GM21786 (cell line): ENCODE measurements around the gene EEIG2.

Experiments used
- ATAC-seq: cut with Tn5 transposase; IDR thresholded peaks from one replicate; pipeline ENCODE4 v1.9.1; 2021; ENCODE audit not compliant: unreplicated experiment

Gene EEIG2

DNA sequence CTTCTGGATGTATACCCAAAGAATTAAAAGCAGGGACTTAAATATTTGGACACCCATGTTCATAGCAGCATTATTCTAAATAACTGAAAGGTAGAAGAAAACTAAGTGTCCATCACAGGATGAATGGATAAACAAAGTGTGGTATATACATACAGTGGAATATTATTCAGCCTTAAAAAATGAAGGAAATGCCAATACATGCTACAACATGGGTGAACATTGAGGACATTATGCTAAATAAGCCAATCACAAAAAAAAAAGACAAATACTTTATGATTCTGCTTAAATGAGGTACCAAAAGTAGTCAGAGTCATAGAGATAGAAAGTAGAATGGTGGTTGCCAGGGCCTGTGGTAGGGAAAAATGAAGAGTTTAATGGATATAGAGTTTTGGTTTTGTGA, 14.1 kb downstream of the EEIG2 start:
- ATAC-seq, result no peak

GRCh38 chr1:108575375-108575774, 15.5 kb downstream of the EEIG2 start:
- ATAC-seq, result no peak

DNA sequence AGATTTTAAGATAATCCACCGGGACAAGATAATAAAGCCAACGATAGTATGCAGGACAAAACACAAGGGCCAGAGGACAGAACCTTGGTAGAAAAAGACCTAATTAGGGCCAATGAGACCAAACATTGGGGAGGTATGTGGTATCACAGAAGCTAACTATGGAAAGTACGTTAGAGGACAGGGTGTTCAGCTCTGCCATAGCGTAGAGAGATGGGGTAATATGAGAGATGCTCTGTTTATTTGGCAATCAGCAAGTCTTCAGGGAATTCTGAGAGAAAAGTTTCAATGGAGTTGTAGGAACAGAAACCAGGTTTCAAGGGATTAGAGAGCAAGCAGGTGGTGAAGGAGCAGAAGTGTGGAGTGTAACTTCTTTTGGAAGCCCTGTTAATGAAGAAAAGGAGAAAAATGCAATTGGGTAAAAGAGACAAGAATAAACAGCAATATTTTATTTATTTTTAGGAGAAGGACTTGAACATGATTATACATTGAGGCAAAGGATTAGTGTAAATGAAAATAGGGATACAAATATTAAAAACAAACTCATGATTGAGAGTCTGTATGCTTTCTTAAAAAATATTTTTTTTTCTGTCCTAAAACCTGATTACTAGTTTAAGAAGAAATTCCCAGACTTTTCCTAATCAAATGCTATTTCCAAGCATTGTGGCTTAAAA, 24.0 kb downstream of the EEIG2 start:
- ATAC-seq, result no peak

DNA sequence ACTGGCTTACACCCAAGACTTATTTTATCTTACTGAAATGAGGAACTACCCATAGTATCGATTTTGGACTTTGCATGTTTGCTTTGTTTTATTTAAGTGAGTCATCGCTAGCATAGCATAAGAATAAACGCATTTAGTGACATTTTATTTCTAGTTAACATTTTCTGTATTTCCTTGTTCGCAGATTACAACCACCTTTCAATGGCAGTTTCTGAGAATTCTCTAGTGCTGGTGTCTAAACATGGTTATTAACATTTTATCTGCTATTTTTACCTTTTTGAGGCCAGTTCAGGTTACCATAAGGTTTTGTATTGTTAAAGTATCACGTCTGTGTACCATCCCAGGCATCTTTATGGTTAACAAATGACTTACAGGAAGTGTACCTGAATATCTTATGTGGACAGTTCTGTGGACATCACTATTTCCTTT, 24.5 kb downstream of the EEIG2 start:
- no peak for ATAC-seq

- ATAC-seq, result no peak
These were observed 25.4 kb downstream of the EEIG2 start for GRCh38 chr1:108585313-108585712.

DNA sequence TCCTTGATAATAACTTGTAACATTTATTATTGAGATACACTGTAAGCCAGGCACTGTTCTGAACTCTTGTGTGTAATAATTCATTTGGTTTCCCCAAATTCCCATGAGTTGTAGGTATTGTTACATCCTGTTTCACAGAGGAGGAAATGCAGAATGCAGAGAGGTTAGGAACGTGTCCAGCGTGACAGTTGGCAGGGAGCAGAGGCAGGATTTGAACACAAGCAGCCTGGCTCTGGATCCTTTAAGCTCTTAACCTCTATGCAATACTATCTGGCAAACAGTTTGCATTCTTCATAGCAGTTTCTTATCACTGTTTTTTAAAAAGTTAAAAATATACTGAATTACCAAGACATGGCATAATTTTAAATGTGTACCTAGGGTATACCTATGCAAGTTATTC, 30.5 kb downstream of the EEIG2 start:
- no peak for ATAC-seq

GRCh38 chr1:108590957-108591356, 31.1 kb downstream of the EEIG2 start:
- no peak for ATAC-seq

GRCh38 chr1:108591466-108591865, 31.6 kb downstream of the EEIG2 start:
- ATAC-seq, result no peak

DNA sequence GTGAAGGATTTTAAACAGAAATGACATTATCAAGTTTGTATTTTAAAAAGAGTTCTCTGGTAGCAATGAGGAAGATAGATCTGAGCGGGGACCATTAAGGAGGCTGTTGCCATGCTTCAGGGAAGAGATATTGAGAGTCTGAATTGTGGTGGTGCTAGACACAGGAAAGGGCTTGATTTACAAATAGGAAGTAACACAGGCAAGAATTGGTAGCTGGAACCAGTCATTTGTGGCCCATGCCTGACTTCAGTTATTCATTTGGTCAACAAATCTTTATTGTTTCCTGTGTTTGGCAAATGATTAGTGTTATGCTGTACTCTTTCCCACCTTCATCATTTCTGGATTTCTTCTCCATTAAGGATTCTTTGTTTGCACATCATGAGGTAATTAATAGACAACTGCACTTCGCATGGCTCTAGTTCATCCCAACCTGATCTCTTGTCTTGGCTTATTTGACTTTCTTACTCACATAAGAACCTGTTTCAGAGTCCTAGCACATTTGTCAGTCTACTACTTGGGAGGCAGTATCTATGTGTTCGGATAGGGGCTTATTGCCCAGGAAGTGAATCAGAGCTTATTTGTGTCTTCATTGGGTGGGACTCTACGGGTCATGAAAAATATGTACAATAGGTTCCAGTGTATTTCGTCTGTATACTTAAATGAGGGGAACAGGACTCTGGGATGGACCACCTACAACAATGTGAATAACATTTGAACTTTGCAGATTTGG, 32.3 kb downstream of the EEIG2 start:
- ATAC-seq, result no peak

- ATAC-seq, result no peak
These were observed 33.5 kb downstream of the EEIG2 start for GRCh38 chr1:108593448-108593847.

GRCh38 chr1:108595507-108595906, 35.6 kb downstream of the EEIG2 start:
- no peak for ATAC-seq

- no peak for ATAC-seq
These were observed 37.1 kb downstream of the EEIG2 start for GRCh38 chr1:108597041-108597440.

- no peak for ATAC-seq
These were observed 38.4 kb downstream of the EEIG2 start for GRCh38 chr1:108598340-108598739.

DNA sequence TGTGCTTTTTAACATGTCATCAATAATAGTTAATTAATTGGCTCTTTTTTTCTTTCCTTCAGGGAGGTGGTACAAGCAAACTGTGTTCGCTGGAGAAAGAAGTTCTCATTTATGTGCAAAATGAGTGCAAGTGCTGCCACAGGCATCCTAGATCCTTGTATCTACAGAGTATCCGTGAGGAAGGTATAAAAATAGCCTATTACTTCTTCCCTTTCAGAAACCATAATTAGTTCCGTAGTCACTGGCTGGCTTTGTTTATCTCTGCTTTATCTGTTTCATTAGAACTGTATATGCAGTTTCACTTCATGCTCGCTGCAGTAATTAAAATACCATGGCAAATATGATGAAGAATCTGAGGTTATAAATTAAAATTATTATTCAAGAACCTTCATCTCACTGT, 40.6 kb downstream of the EEIG2 start:
- ATAC-seq, result no peak

DNA sequence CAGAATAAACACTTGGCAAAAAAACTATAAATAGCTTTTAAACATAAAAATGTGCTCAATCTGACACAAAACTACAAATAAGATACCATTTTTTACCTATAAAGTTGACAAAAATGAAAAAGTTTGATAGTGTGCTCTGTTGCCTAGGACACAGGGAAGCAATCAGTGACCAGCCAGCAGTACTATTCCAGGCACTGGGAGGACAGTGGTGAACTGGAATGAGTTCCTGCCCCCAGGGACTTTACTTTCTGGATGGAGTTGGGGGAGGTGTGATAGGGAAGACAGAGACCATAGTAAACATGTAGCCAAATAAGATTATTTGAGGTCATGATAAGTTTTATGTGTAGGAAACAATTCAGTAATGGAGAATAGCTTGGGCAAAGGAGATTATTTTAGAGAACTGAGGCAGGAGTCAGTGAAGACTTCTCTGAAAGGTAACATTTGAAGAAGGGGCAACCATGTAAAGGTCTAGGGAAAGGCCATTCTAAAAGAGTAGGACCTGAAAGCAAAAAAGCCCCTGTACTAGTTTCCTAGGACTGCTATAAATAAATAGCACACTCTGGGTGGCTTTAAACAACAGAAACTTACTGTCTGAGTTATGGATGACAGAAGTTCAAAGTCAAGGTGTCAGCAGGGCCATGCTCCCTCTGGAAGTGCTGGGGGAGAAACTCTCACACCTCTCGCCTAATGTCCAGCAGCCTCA, 42.0 kb downstream of the EEIG2 start:
- no peak for ATAC-seq

GRCh38 chr1:108605633-108606032, 45.7 kb downstream of the EEIG2 start:
- ATAC-seq, result no peak

DNA sequence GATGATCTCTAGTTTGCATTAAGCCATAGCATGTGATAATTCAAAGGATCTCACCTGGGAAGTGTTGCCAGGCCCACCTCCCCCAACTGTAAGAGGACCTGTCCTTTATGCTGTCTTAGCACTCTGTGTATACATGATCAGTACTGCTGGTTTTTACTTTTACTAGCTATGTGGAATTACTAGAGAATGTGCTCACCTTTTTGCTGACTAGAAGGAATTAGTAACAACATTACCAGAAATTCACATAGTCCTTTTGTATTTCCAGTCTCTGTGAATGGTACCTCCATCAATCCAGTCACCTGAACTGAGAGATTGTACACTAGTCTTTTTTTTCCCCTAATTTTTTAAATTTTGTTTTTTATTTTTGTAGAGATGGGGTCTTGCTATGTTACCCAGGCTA, 46.6 kb downstream of the EEIG2 start:
- no peak for ATAC-seq

GRCh38 chr1:108609483-108610049, 49.7 kb downstream of the EEIG2 start:
- ATAC-seq, result no peak
